Daoy (cell line): ENCODE data around the gene MRPS5. TPM values are rescaled to one million over a fixed set of nuclear protein-coding genes. Genes with fewer than 3 reads are reported as not detected.

Experiments used
- total RNA-seq: library from RNA; depleted of rRNA; stranded (reverse); fragments of >200 nt; shearing (Covaris generic); gene quantifications from 2 replicates; pipeline ENCODE4 v1.2.3, GENCODE V29; 2014; rRNA removed

Gene MRPS5
- total RNA-seq, 1 experiment from 2014 or later = 65.4 TPM

Other genes starting within 250 kb of the MRPS5 start
- gene MAL, start 96.1 kb downstream of the MRPS5 start, total RNA-seq = 0.29 and 5.7 TPM in 2 replicates
- 3.1 and 6.7 TPM in 2 replicates for gene ZNF514, start 38.0 kb upstream of the MRPS5 start, total RNA-seq
- 3.4 and 4.3 TPM in 2 replicates for gene ZNF2, start 44.0 kb upstream of the MRPS5 start, total RNA-seq
- gene ZNF892, start 85.7 kb upstream of the MRPS5 start, total RNA-seq = 1.7 and 5.3 TPM in 2 replicates
- 0.17 TPM in 1 of 2 replicates, not detected in the other for gene PROM2, start 152.6 kb upstream of the MRPS5 start, total RNA-seq
- 2.6 and 5.5 TPM in 2 replicates for gene KCNIP3, start 175.5 kb upstream of the MRPS5 start, total RNA-seq